Uterus (tissue), 4 donors: ENCODE measurements around the gene NRARP. TPM values are rescaled to one million over a fixed set of nuclear protein-coding genes. Genes with fewer than 3 reads are reported as not detected.

Source experiments
- DNase-seq, 2 donors: peaks; one replicate each; pipeline ENCODE4 v3.0.0-alpha.2; 2019 to 2020
- H3K27ac ChIP-seq, 2 donors: fragments of 200-600 bp; sonication (generic); 1 replicate in 1 of 2; 2 replicates in 1 of 2; pipeline ENCODE4 v1.5.1; 2016 to 2018
- H3K27me3 ChIP-seq, 2 donors: fragments of 200-600 bp; sonication (generic); one replicate each; pipeline ENCODE4 v1.5.1; 2018 to 2019; ENCODE audit warnings: control low read depth in 1 of 2
- H3K36me3 ChIP-seq, 2 donors: fragments of 200-600 bp; sonication (generic); one replicate each; pipeline ENCODE4 v1.5.1; 2019; ENCODE audit warnings: control low read depth in 1 of 2
- H3K4me1 ChIP-seq, 2 donors: fragments of 200-600 bp; sonication (generic); one replicate each; pipeline ENCODE4 v1.5.1; 2018 to 2019; ENCODE audit warnings: control low read depth in 1 of 2
- H3K4me3 ChIP-seq, 2 donors: fragments of 200-600 bp; sonication (generic); 1 replicate in 1 of 2; 2 replicates in 1 of 2; pipeline ENCODE4 v1.5.1; 2018 to 2019; ENCODE audit warnings: mild to moderate bottlenecking in 1 of 2
- H3K9me3 ChIP-seq, 2 donors: fragments of 200-600 bp; sonication (generic); one replicate each; pipeline ENCODE4 v1.5.1; 2019; ENCODE audit warnings: control low read depth in 1 of 2
- CTCF ChIP-seq, 4 experiments: fragments of 200-600 bp in 2 of 4; fragments of 450-650 bp in 2 of 4; sonication (generic) in 2 of 4; IDR thresholded peaks; one replicate each; pipeline ENCODE4 v1.5.1; 2016 to 2019; ENCODE audit warnings: antibody characterized with exemption in 4 of 4, mild to moderate bottlenecking in 2 of 4, moderate library complexity in 1 of 4
- POLR2A ChIP-seq, 2 donors: fragments of 450-650 bp; IDR thresholded peaks; one replicate each; pipeline ENCODE4 v1.6.1; 2016; ENCODE audit warnings: antibody characterized with exemption in 2 of 2, mild to moderate bottlenecking in 1 of 2, moderate library complexity in 1 of 2
- intact Hi-C: fragments of 100-400 bp; cut with DNase I; formaldehyde crosslinking; loops from one replicate; pipeline ENCODE4 v1.15.1; 2023; ENCODE audit warnings: low total_unique reads
- total RNA-seq, 4 donors: library from RNA; depleted of rRNA in 3 of 4; stranded (reverse); fragments of >200 nt in 3 of 4; gene quantifications; one replicate each; pipeline versions ENCODE4 v1.1.0 to v1.2.4, GENCODE V29; 2014 to 2023
- donor health status: DM: yes; HTN: yes; CAD: no.

The NRARP gene
- total RNA-seq, 4 donors from 2014 or later, result 0.29 to 16.5 (median 11.4) TPM

- Histone ChIP-seq H3K27ac (no peak within 1 kb of the TSS), H3K4me1 (peaks cover 0 to 12% of the 10 kb centered on the region in 2 donors), H3K4me3 (no peak within 1 kb of the TSS), H3K9me3 (no peaks in the 10 kb centered on the region), H3K36me3 (no peaks in the 10 kb centered on the region), H3K27me3 (no peaks in the 10 kb centered on the region)
- no peak for DNase-seq
- TF ChIP-seq CTCF (IDR thresholded peaks at IDR 0.05) (no peak), POLR2A (IDR thresholded peaks at IDR 0.05) (no peak)
- intact Hi-C loops, result no loop called here
These were observed 50.9 kb downstream of the NRARP start, which contains the start of gene STPG3 for GRCh38 chr9:137251194-137251461. STPG3 (plus strand) TSS chr9:137251286; CDS start chr9:137251287, 1 bp downstream.

- intact Hi-C loops, result no loop called here
- no peak for TF ChIP-seq POLR2A (IDR thresholded peaks at IDR 0.05)
- no peak for TF ChIP-seq CTCF (IDR thresholded peaks at IDR 0.05)
- no peaks in the 10 kb centered on the region for H3K9me3 ChIP-seq
- no peak for DNase-seq
- no peak overlapping the region for H3K27ac ChIP-seq
- peaks cover 0 to 8% of the 10 kb centered on the region in 2 donors for H3K4me1 ChIP-seq
- H3K27me3 ChIP-seq, result no peaks in the 10 kb centered on the region
- no peaks in the 10 kb centered on the region for H3K36me3 ChIP-seq
- H3K4me3 ChIP-seq, result no peak overlapping the region
These were observed 51.5 kb downstream of the NRARP start for GRCh38 chr9:137250329-137251193.

Other genes starting within 250 kb of the NRARP start
- gene ENTPD2, start 248.2 kb downstream of the NRARP start, total RNA-seq, result 10 to 100 TPM in 1 of 4 donors, 1 to 10 TPM in 1, not detected in 2; 2.4 to 11.5 TPM
- gene SAPCD2, start 231.7 kb downstream of the NRARP start, total RNA-seq, result 1 to 10 TPM in 2 of 4 donors, under 1 TPM in 1, not detected in 1; 0.15 to 5.9 (median 1.0) TPM
- 10 to 100 TPM in 1 of 4 donors, 1 to 10 TPM in 2, under 1 TPM in 1; 0.51 to 13.8 (median 5.3) TPM for gene UAP1L1, start 224.8 kb downstream of the NRARP start, total RNA-seq
- gene MAN1B1, start 215.3 kb downstream of the NRARP start, total RNA-seq, result 10 to 100 TPM; 32.9 to 65.0 (median 47.5) TPM
- gene DPP7, start 187.5 kb downstream of the NRARP start, total RNA-seq, result 100 to 1,000 TPM in 1 of 4 donors, 10 to 100 TPM in 3; 23.2 to 100 (median 76.8) TPM
- not detected for gene GRIN1, start 163.1 kb downstream of the NRARP start, total RNA-seq
- gene LRRC26, start 132.2 kb downstream of the NRARP start, total RNA-seq, result under 1 TPM in 1 of 4 donors, not detected in 3; 0.29 TPM
- gene TMEM210, start 130.2 kb downstream of the NRARP start, total RNA-seq, result not detected
- 10 to 100 TPM in 3 of 4 donors, 1 to 10 TPM in 1; 6.7 to 65.6 (median 24.9) TPM for gene ANAPC2, start 113.7 kb downstream of the NRARP start, total RNA-seq
- gene SSNA1, start 113.6 kb downstream of the NRARP start, total RNA-seq, result 10 to 100 TPM; 17.1 to 47.1 (median 40.6) TPM
- 10 to 100 TPM in 1 of 4 donors, 1 to 10 TPM in 2, under 1 TPM in 1; 0.29 to 17.1 (median 5.5) TPM for gene TPRN, start 101.5 kb downstream of the NRARP start, total RNA-seq
- 10 to 100 TPM; 33.2 to 53.3 (median 38.7) TPM for gene TMEM203, start 96.6 kb downstream of the NRARP start, total RNA-seq
- 10 to 100 TPM in 1 of 4 donors, 1 to 10 TPM in 1, not detected in 2; 4.5 to 14.9 TPM for gene NDOR1, start 96.6 kb downstream of the NRARP start, total RNA-seq
- gene RNF208, start 80.0 kb downstream of the NRARP start, total RNA-seq, result 1 to 10 TPM in 1 of 4 donors, not detected in 3; 3.7 TPM
- gene CYSRT1, start 77.1 kb downstream of the NRARP start, total RNA-seq, result under 1 TPM in 1 of 4 donors, not detected in 3; 0.34 TPM
- gene RNF224, start 74.8 kb downstream of the NRARP start, total RNA-seq, result under 1 TPM in 1 of 4 donors, not detected in 3; 0.21 TPM
- gene SLC34A3, start 71.4 kb downstream of the NRARP start, total RNA-seq, result under 1 TPM in 1 of 4 donors, not detected in 3; 0.48 TPM
- gene TUBB4B, start 61.0 kb downstream of the NRARP start, total RNA-seq, result 100 to 1,000 TPM in 3 of 4 donors, 10 to 100 TPM in 1; 91.5 to 174 (median 139) TPM
- not detected for gene STPG3, start 51.0 kb downstream of the NRARP start, total RNA-seq
- 10 to 100 TPM; 17.1 to 46.5 (median 43.2) TPM for gene NELFB, start 46.9 kb downstream of the NRARP start, total RNA-seq
- gene TOR4A, start 24.5 kb downstream of the NRARP start, total RNA-seq, result 10 to 100 TPM in 3 of 4 donors, 1 to 10 TPM in 1; 2.6 to 12.7 (median 11.5) TPM
- gene EXD3, start 120.9 kb upstream of the NRARP start, total RNA-seq, result 10 to 100 TPM; 11.8 to 49.0 (median 31.5) TPM
- 10 to 100 TPM in 1 of 4 donors, 1 to 10 TPM in 2, under 1 TPM in 1; 0.29 to 13.3 (median 3.4) TPM for gene NOXA1, start 121.1 kb upstream of the NRARP start, total RNA-seq
- gene ENTPD8, start 139.1 kb upstream of the NRARP start, total RNA-seq, result under 1 TPM in 1 of 4 donors, not detected in 3; 0.21 TPM
- gene NSMF, start 157.1 kb upstream of the NRARP start, total RNA-seq, result 10 to 100 TPM; 17.4 to 40.7 (median 32.1) TPM
- 10 to 100 TPM in 1 of 4 donors, 1 to 10 TPM in 2, under 1 TPM in 1; 0.26 to 25.7 (median 3.4) TPM for gene PNPLA7, start 248.1 kb upstream of the NRARP start, total RNA-seq
- 10 to 100 TPM in 3 of 4 donors, 1 to 10 TPM in 1; 8.6 to 47.9 (median 30.5) TPM for gene MRPL41, start 249.6 kb upstream of the NRARP start, total RNA-seq